HCT116 (cell line): ENCODE measurements around the gene INTS3.

Experiments
- CEBPB ChIP-seq: IDR thresholded peaks from 2 replicates; pipeline ENCODE4 v1.6.1; 2012; ENCODE audit warnings: low read depth
- CTCF ChIP-seq, 3 experiments: fragments of 200-600 bp in 1 of 3; sonication (generic) in 1 of 3; IDR thresholded peaks in 2 of 3; conservative IDR thresholded peaks in 1 of 3; 2 replicates each; pipeline ENCODE4 v1.5.1; 2012 to 2017; ENCODE audit warnings: low read depth in 2 of 3, low read length in 2 of 3, antibody characterized with exemption in 1 of 3, borderline replicate concordance in 1 of 3, control low read depth in 1 of 3, mild to moderate bottlenecking in 1 of 3, mixed read lengths in 1 of 3, mixed run types in 1 of 3, moderate library complexity in 1 of 3; ENCODE audit not compliant: insufficient read depth in 1 of 3
- ELF1 ChIP-seq: IDR thresholded peaks from 2 replicates; pipeline ENCODE4 v1.6.1; 2012; ENCODE audit warnings: low read depth, borderline replicate concordance
- EZH2 ChIP-seq: fragments of 200-600 bp; sonication (generic); IDR thresholded peaks from 2 replicates; pipeline ENCODE4 v1.6.1; 2017; ENCODE audit warnings: antibody characterized with exemption, mixed run types
- EZH2phosphoT487 ChIP-seq: fragments of 200-600 bp; IDR thresholded peaks from 2 replicates; pipeline ENCODE4 v1.6.1; 2018; ENCODE audit warnings: antibody characterized with exemption, borderline replicate concordance
- POLR2A ChIP-seq: IDR thresholded peaks from 2 replicates; pipeline ENCODE4 v1.7.0; 2011; ENCODE audit warnings: borderline replicate concordance; ENCODE audit not compliant: insufficient read depth, insufficient read length; ENCODE audit errors: extremely low read depth
- POLR2AphosphoS5 ChIP-seq: IDR thresholded peaks from 2 replicates; pipeline ENCODE4 v1.6.1; 2011; ENCODE audit warnings: mild to moderate bottlenecking, low read depth, low read length, moderate library complexity
- RAD21 ChIP-seq: IDR thresholded peaks from 2 replicates; pipeline ENCODE4 v1.6.1; 2012; ENCODE audit warnings: low read depth, mild to moderate bottlenecking
- SIN3A ChIP-seq: IDR thresholded peaks from 2 replicates; pipeline ENCODE4 v1.6.1; 2012; ENCODE audit warnings: low read depth
- SP1 ChIP-seq: IDR thresholded peaks from 2 replicates; pipeline ENCODE4 v1.6.1; 2012; ENCODE audit warnings: low read depth
- ZFX ChIP-seq: fragments of 450-650 bp; IDR thresholded peaks from 2 replicates; pipeline ENCODE4 v1.6.1; 2017
- ZNF274 ChIP-seq: fragments of 200-500 bp; sonication (Bioruptor generic); IDR thresholded peaks from 2 replicates; pipeline ENCODE4 v1.6.1; 2014; ENCODE audit warnings: mild to moderate bottlenecking, low read depth, low read length, inconsistent platforms

DNA sequence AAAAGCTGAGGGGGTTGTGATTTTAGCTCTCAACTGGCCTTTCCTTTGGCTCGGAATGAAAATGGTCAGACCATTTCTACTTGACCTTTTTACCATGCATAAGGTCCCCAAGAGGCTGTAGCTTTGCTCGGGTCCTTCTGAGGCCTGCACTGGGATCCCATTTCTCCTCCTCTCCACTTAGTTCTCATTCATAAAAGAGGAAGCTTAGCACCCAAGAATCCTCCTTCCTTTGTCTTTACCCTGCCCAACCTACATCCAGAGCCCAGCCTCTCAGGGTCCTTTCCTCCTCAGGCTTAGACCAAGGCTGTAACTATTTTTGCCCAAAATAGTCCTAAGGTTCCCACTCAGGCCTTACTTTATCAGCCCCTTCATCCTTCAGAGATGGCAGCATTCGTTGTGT is 41.4 kb downstream of the INTS3 start:
- TF ChIP-seq POLR2A (no peak), CEBPB (no peak), ZFX (no peak), CTCF (IDR thresholded peaks at IDR 0.05 in 2 of 3, conservative IDR thresholded peaks at IDR 0.05 in 1 of 3; ENCODE audit: borderline replicate concordance in 1 of 3, insufficient read depth in 1 of 3, low read depth in 2 of 3, low read length in 2 of 3) (no peak), POLR2AphosphoS5 (no peak), EZH2 (no peak), ELF1 (no peak), ZNF274 (no peak), RAD21 (no peak), SIN3A (no peak), EZH2phosphoT487 (no peak), SP1 (no peak)
